ENCODE results near the gene SPTY2D1.

Gene SPTY2D1

GRCh38 chr11:18588297-18589252 lies 45.6 kb downstream of the SPTY2D1 start, which contains the start of gene UEVLD:
UEVLD (minus strand) TSS chr11:18588734; CDS start chr11:18588654, 80 bp downstream.
- H3K4me1 ChIP-seq (ENCODE audit: control insufficient read depth, insufficient read depth, low read length): peaks cover 19% of the 10 kb centered on the region
- H3K27me3 ChIP-seq (replicated peaks; ENCODE audit: control insufficient read depth, insufficient read depth, low read length): no peaks in the 10 kb centered on the region
- H3K9ac ChIP-seq (ENCODE audit: low read length): peak within 1 kb of the TSS; percentile 98
- no peaks in the 10 kb centered on the region for H3K36me3 ChIP-seq (ENCODE audit: control insufficient read depth, insufficient read depth, low read length, severe bottlenecking)
- peak; percentile 97 for DNase-seq (ENCODE audit: low read depth)
- H3K4me3 ChIP-seq (ENCODE audit: low read length): peak within 1 kb of the TSS; percentile 100
- no peaks in the 10 kb centered on the region for H3K9me3 ChIP-seq (ENCODE audit: control insufficient read depth, low read length)

- Histone ChIP-seq H3K4me1 (ENCODE audit: control insufficient read depth, insufficient read depth, low read length) (no peaks in the 10 kb centered on the region), H3K9ac (ENCODE audit: low read length) (no peak overlapping the region), H3K36me3 (ENCODE audit: control insufficient read depth, insufficient read depth, low read length, severe bottlenecking) (peaks cover 21% of the 10 kb centered on the region), H3K27me3 (replicated peaks; ENCODE audit: control insufficient read depth, insufficient read depth, low read length) (no peaks in the 10 kb centered on the region), H3K4me3 (ENCODE audit: low read length) (no peak overlapping the region), H3K9me3 (ENCODE audit: control insufficient read depth, low read length) (no peaks in the 10 kb centered on the region)
- no peak for DNase-seq (ENCODE audit: low read depth)
These were observed 52.3 kb downstream of the SPTY2D1 start for GRCh38 chr11:18581825-18582224.

GRCh38 chr11:18580113-18580766 lies 53.9 kb downstream of the SPTY2D1 start:
- H3K4me1 ChIP-seq (ENCODE audit: control insufficient read depth, insufficient read depth, low read length): no peaks in the 10 kb centered on the region
- no peak overlapping the region for H3K9ac ChIP-seq (ENCODE audit: low read length)
- H3K36me3 ChIP-seq (ENCODE audit: control insufficient read depth, insufficient read depth, low read length, severe bottlenecking): peaks cover 34% of the 10 kb centered on the region
- H3K9me3 ChIP-seq (ENCODE audit: control insufficient read depth, low read length): no peaks in the 10 kb centered on the region
- DNase-seq (ENCODE audit: low read depth): no peak
- H3K4me3 ChIP-seq (ENCODE audit: low read length): no peak overlapping the region
- H3K27me3 ChIP-seq (replicated peaks; ENCODE audit: control insufficient read depth, insufficient read depth, low read length): no peaks in the 10 kb centered on the region

GRCh38 chr11:18578975-18579598 lies 55.1 kb downstream of the SPTY2D1 start:
- H3K9ac ChIP-seq (ENCODE audit: low read length): no peak overlapping the region
- no peak overlapping the region for H3K4me3 ChIP-seq (ENCODE audit: low read length)
- H3K36me3 ChIP-seq (ENCODE audit: control insufficient read depth, insufficient read depth, low read length, severe bottlenecking): peaks cover 45% of the 10 kb centered on the region
- H3K9me3 ChIP-seq (ENCODE audit: control insufficient read depth, low read length): no peaks in the 10 kb centered on the region
- no peaks in the 10 kb centered on the region for H3K4me1 ChIP-seq (ENCODE audit: control insufficient read depth, insufficient read depth, low read length)
- DNase-seq (ENCODE audit: low read depth): no peak
- H3K27me3 ChIP-seq (replicated peaks; ENCODE audit: control insufficient read depth, insufficient read depth, low read length): no peaks in the 10 kb centered on the region

GRCh38 chr11:18575361-18575760 lies 58.8 kb downstream of the SPTY2D1 start:
- Histone ChIP-seq H3K4me3 (ENCODE audit: low read length) (no peak overlapping the region), H3K9ac (ENCODE audit: low read length) (no peak overlapping the region), H3K4me1 (ENCODE audit: control insufficient read depth, insufficient read depth, low read length) (no peaks in the 10 kb centered on the region), H3K36me3 (ENCODE audit: control insufficient read depth, insufficient read depth, low read length, severe bottlenecking) (peaks cover 77% of the 10 kb centered on the region), H3K9me3 (ENCODE audit: control insufficient read depth, low read length) (no peaks in the 10 kb centered on the region), H3K27me3 (replicated peaks; ENCODE audit: control insufficient read depth, insufficient read depth, low read length) (no peaks in the 10 kb centered on the region)
- DNase-seq (ENCODE audit: low read depth): no peak

GRCh38 chr11:18567081-18567480 lies 67.1 kb downstream of the SPTY2D1 start:
- DNase-seq (ENCODE audit: low read depth): no peak
- H3K36me3 ChIP-seq (ENCODE audit: control insufficient read depth, insufficient read depth, low read length, severe bottlenecking): peaks cover 37% of the 10 kb centered on the region

GRCh38 chr11:18566406-18566805 lies 67.7 kb downstream of the SPTY2D1 start:
- DNase-seq (ENCODE audit: low read depth): peak; percentile 51
- H3K9me3 ChIP-seq (ENCODE audit: control insufficient read depth, low read length): no peaks in the 10 kb centered on the region
- no peak overlapping the region for H3K4me3 ChIP-seq (ENCODE audit: low read length)
- peaks cover 30% of the 10 kb centered on the region for H3K36me3 ChIP-seq (ENCODE audit: control insufficient read depth, insufficient read depth, low read length, severe bottlenecking)
- no peak overlapping the region for H3K9ac ChIP-seq (ENCODE audit: low read length)
- peaks cover 24% of the 10 kb centered on the region for H3K4me1 ChIP-seq (ENCODE audit: control insufficient read depth, insufficient read depth, low read length)
- H3K27me3 ChIP-seq (replicated peaks; ENCODE audit: control insufficient read depth, insufficient read depth, low read length): no peaks in the 10 kb centered on the region

More at GRCh38 chr11:18567081-18567480, 67.1 kb downstream of the SPTY2D1 start:
- peak overlapping the region; percentile 29 for H3K9ac ChIP-seq (ENCODE audit: low read length)
- peak overlapping the region; percentile 24 for H3K4me3 ChIP-seq (ENCODE audit: low read length)
- H3K9me3 ChIP-seq (ENCODE audit: control insufficient read depth, low read length): no peaks in the 10 kb centered on the region
- H3K27me3 ChIP-seq (replicated peaks; ENCODE audit: control insufficient read depth, insufficient read depth, low read length): no peaks in the 10 kb centered on the region
- H3K4me1 ChIP-seq (ENCODE audit: control insufficient read depth, insufficient read depth, low read length): peaks cover 24% of the 10 kb centered on the region

GRCh38 chr11:18564149-18564548 lies 70.0 kb downstream of the SPTY2D1 start:
- Histone ChIP-seq H3K36me3 (ENCODE audit: control insufficient read depth, insufficient read depth, low read length, severe bottlenecking) (peaks cover 31% of the 10 kb centered on the region), H3K4me1 (ENCODE audit: control insufficient read depth, insufficient read depth, low read length) (peaks cover 24% of the 10 kb centered on the region), H3K9ac (ENCODE audit: low read length) (no peak overlapping the region), H3K9me3 (ENCODE audit: control insufficient read depth, low read length) (no peaks in the 10 kb centered on the region), H3K27me3 (replicated peaks; ENCODE audit: control insufficient read depth, insufficient read depth, low read length) (no peaks in the 10 kb centered on the region), H3K4me3 (ENCODE audit: low read length) (no peak overlapping the region)
- DNase-seq (ENCODE audit: low read depth): no peak

GRCh38 chr11:18563090-18563730 lies 70.9 kb downstream of the SPTY2D1 start:
- no peaks in the 10 kb centered on the region for H3K27me3 ChIP-seq (replicated peaks; ENCODE audit: control insufficient read depth, insufficient read depth, low read length)
- H3K4me1 ChIP-seq (ENCODE audit: control insufficient read depth, insufficient read depth, low read length): peaks cover 24% of the 10 kb centered on the region
- peaks cover 32% of the 10 kb centered on the region for H3K36me3 ChIP-seq (ENCODE audit: control insufficient read depth, insufficient read depth, low read length, severe bottlenecking)
- no peak overlapping the region for H3K9ac ChIP-seq (ENCODE audit: low read length)
- H3K4me3 ChIP-seq (ENCODE audit: low read length): no peak overlapping the region
- no peaks in the 10 kb centered on the region for H3K9me3 ChIP-seq (ENCODE audit: control insufficient read depth, low read length)
- peak; percentile 29 for DNase-seq (ENCODE audit: low read depth)
